ENCODE results near the gene IRF4. TPM values are rescaled to one million over a fixed set of nuclear protein-coding genes. Genes with fewer than 3 reads are reported as not detected.

The IRF4 gene
- total RNA-seq, 1 donor from 2014 or later, result 0.30 TPM

GRCh38 chr6:438634-439170, 47.1 kb downstream of the IRF4 start:
- H3K4me3 Mint-ChIP-seq, result no peak overlapping the region
- H3K36me3 Mint-ChIP-seq (ENCODE audit: low read depth), result no peaks in the 10 kb centered on the region
- no peak overlapping the region for H3K27ac Mint-ChIP-seq (ENCODE audit: unreplicated experiment)
- no peak for DNase-seq (ENCODE audit: low read depth, low spot score)
- peaks cover 4% of the 10 kb centered on the region for H3K27me3 Mint-ChIP-seq (ENCODE audit: low read depth)
- H3K4me1 Mint-ChIP-seq, result no peaks in the 10 kb centered on the region
- no peaks in the 10 kb centered on the region for H3K9me3 Mint-ChIP-seq
- no peak for TF ChIP-seq CTCF (conservative IDR thresholded peaks at IDR 0.05)

GRCh38 chr6:439641-440167, 48.2 kb downstream of the IRF4 start:
- no peaks in the 10 kb centered on the region for H3K9me3 Mint-ChIP-seq
- no peaks in the 10 kb centered on the region for H3K4me1 Mint-ChIP-seq
- DNase-seq (ENCODE audit: low read depth, low spot score), result no peak
- no peaks in the 10 kb centered on the region for H3K36me3 Mint-ChIP-seq (ENCODE audit: low read depth)
- no peak overlapping the region for H3K4me3 Mint-ChIP-seq
- no peak overlapping the region for H3K27ac Mint-ChIP-seq (ENCODE audit: unreplicated experiment)
- H3K27me3 Mint-ChIP-seq (ENCODE audit: low read depth), result peaks cover 4% of the 10 kb centered on the region
- TF ChIP-seq CTCF (conservative IDR thresholded peaks at IDR 0.05), result no peak

- TF ChIP-seq CTCF (conservative IDR thresholded peaks at IDR 0.05), result no peak
- Mint-ChIP-seq H3K36me3 (ENCODE audit: low read depth) (no peaks in the 10 kb centered on the region), H3K9me3 (no peaks in the 10 kb centered on the region), H3K27me3 (ENCODE audit: low read depth) (peaks cover 4% of the 10 kb centered on the region), H3K4me3 (no peak overlapping the region), H3K27ac (ENCODE audit: unreplicated experiment) (no peak overlapping the region), H3K4me1 (no peaks in the 10 kb centered on the region)
- DNase-seq (ENCODE audit: low read depth, low spot score), result no peak
Observed at GRCh38 chr6:441126-441920, 49.8 kb downstream of the IRF4 start.

GRCh38 chr6:443621-444159, 52.1 kb downstream of the IRF4 start:
- no peak overlapping the region for H3K27ac Mint-ChIP-seq (ENCODE audit: unreplicated experiment)
- H3K27me3 Mint-ChIP-seq (ENCODE audit: low read depth), result peaks cover 4% of the 10 kb centered on the region
- peaks cover 2% of the 10 kb centered on the region for H3K9me3 Mint-ChIP-seq
- no peak for TF ChIP-seq CTCF (conservative IDR thresholded peaks at IDR 0.05)
- H3K4me3 Mint-ChIP-seq, result no peak overlapping the region
- peaks cover 3% of the 10 kb centered on the region for H3K36me3 Mint-ChIP-seq (ENCODE audit: low read depth)
- no peak for DNase-seq (ENCODE audit: low read depth, low spot score)
- H3K4me1 Mint-ChIP-seq, result no peaks in the 10 kb centered on the region

DNA sequence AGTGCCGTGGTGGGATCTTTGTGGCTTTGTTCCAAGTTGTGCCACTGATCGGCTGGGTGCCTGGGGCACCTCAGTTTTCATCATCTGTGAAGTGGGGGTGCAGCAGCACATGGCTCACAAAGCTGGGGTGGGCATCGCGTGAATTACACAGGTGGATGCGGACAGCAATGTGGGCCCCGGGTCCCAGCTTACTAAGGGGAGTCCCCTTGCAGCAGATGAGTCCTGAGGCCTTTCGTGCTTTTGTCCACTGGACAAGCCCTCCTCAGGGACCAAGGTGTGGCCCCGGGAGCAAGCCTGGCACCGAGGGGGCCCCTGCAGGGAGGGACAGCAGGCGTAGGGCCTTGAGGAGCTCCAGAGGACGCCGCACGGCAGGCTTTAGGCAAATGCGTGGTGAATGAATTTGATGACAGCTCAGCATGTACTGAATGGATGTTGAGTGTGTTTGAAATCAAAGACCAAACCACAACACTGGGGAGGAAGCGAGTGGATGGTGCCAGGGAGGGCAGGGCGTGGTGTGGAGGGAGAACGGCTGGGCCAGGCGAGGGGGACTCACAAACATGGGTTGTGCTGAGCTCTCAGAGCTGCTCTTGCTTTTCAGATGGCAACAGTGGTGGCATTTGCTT, 53.2 kb downstream of the IRF4 start:
- peaks cover 3% of the 10 kb centered on the region for H3K9me3 Mint-ChIP-seq
- no peak overlapping the region for H3K27ac Mint-ChIP-seq (ENCODE audit: unreplicated experiment)
- peaks cover 3% of the 10 kb centered on the region for H3K36me3 Mint-ChIP-seq (ENCODE audit: low read depth)
- H3K27me3 Mint-ChIP-seq (ENCODE audit: low read depth), result peaks cover 4% of the 10 kb centered on the region
- no peak for DNase-seq (ENCODE audit: low read depth, low spot score)
- no peaks in the 10 kb centered on the region for H3K4me1 Mint-ChIP-seq
- no peak overlapping the region for H3K4me3 Mint-ChIP-seq
- no peak for TF ChIP-seq CTCF (conservative IDR thresholded peaks at IDR 0.05)

All from neural crest cell (in vitro differentiated cells).